ENCODE results near the gene PFKFB4. TPM values are rescaled to one million over a fixed set of nuclear protein-coding genes. Genes with fewer than 3 reads are reported as not detected.
"Not testable (repeated sequence)": the region's sequence is repeated elsewhere in the genome, so short reads cannot be mapped to it uniquely, and the experiment has no call there.

Gene PFKFB4
- total RNA-seq, 2 experiments from 2014 or later = 21.6 to 24.9 TPM

DNA sequence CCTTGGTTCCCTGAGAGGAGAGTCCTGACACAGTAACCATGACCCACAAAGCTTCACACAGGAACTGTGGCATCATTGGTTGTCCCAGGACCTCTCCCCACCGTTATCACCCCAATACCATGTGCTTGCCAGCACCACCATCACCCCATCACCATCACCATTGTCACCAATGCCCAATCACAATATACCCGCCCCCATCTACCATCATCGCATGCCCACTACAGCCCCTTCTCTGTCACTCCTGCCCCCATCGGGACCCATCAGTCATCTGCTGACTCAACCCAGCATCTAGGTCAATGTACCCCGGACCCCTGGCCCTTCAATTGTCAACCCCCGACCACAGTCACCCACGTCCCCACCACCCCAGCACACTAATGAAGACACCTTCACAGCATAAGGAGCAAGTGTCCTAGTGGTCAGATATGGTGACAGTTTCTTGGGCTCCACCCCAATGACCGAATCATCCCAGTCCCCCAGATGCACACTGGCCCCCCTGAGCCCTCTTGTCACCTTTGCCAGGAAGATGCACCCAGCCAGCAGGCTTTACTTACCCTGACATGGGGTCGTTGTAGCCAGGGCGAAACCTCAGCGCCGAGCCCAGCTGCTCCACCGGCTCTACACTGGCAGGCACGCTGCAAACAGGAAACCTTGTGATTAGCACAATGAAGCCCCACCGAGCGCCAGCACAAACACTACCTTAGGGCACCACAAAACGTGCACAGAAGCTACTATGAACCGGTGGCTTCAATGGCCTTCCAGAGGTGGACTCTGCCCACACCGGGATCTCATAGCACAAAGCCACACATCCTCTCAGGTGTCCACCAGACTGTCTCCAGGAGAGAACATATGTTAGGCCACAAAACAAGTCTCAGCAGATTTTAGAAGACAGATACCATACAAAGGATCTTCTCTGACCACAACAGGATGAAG, 77.7 kb downstream of the PFKFB4 start:
- Mint-ChIP-seq H3K4me1 (peaks cover 63% of the 10 kb centered on the region), H3K36me3 (ENCODE audit: low read depth) (peaks cover 33% of the 10 kb centered on the region), H3K4me3 (peak overlapping the region; percentile 89), H3K27me3 (no peaks in the 10 kb centered on the region), H3K9me3 (no peaks in the 10 kb centered on the region), H3K27ac (peak overlapping the region; percentile 99)
- POLR2A ChIA-PET = interaction anchor here (0.7 to 1.5 kb wide), 2 partner anchors 8 to 12 kb away, joined by 3 to 4 read pairs; no protein-coding TSS in a partner anchor
- DNase-seq = peak; percentile 78
- CTCF ChIA-PET = interaction anchor here (0.6 to 1.4 kb wide), 3 partner anchors 32 to 366 kb away, joined by 3 to 4 read pairs (median 3); partner anchors contain the start of gene ATRIP

DNA sequence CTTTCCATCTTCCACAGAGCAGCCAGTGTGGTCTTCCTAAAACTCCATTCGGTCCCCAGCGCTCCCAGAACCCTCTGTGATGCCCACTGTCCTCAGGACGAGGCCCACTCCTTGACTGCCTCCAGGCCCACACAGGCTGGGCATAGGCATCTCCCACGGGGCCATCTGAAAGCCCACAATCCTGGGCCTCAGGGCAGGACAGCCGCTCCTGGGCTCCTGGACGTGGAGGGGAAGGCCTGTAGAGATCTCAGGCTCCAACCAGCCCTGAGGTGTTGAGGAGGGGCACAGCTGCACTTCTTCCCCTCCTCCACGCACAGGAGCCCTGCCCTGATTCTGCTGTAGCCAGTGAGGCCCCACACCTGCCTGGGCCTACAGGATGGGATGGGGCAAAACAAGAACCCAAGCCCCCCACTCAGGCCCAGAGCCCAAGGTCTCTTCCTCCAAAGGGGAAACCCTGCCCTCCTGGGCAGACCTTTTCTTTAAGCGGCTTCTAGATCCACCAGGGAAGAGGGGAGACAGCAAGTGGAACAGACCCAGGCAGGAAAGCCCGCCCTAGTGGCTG, 78.6 kb downstream of the PFKFB4 start:
- CTCF ChIA-PET = interaction anchor here (1.0 kb wide), 1 partner anchor 45 kb away, joined by 5 read pairs; no protein-coding TSS in a partner anchor
- Mint-ChIP-seq H3K9me3 (no peaks in the 10 kb centered on the region), H3K27ac (peak overlapping the region; percentile 99), H3K36me3 (ENCODE audit: low read depth) (peaks cover 38% of the 10 kb centered on the region), H3K27me3 (no peaks in the 10 kb centered on the region), H3K4me1 (peaks cover 70% of the 10 kb centered on the region), H3K4me3 (peak overlapping the region; percentile 89)
- no peak for DNase-seq
- POLR2A ChIA-PET = no interaction called here

DNA sequence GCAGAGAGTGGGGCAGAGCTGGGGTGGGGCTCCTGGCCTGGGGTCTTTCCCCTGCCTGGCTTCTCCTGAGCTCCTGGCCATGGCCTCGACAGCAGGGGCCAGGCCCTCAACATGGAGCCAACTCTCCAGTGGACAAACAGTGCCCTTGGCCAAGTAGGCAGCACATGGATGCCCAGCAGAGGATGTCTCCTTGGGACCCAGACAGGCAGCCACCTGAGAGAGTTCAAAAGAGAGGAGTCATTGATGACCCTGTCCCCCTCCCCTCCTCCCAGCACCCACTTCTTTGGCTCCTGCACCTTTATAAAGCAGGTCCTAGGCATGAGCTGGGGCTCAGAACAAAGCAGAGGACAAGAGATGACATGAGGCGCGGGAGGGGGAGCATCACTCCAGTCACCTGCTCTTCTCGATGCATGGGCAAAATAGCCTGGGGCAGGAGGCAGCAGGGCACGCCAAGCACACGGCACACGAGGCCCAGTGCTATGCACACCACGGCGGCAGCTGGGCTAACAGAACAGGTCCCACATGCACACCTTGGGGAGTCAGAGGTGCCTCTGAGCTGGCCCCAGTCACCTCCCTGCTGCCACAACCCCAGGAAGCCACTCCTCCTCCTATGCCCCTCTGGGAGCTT, 80.1 kb downstream of the PFKFB4 start:
- H3K4me1 Mint-ChIP-seq = peaks cover 70% of the 10 kb centered on the region
- CTCF ChIA-PET = interaction anchor here (1.0 to 2.4 kb wide), 2 partner anchors 41 to 73 kb away, joined by 3 to 8 read pairs; no protein-coding TSS in a partner anchor
- POLR2A ChIA-PET = no interaction called here

DNA sequence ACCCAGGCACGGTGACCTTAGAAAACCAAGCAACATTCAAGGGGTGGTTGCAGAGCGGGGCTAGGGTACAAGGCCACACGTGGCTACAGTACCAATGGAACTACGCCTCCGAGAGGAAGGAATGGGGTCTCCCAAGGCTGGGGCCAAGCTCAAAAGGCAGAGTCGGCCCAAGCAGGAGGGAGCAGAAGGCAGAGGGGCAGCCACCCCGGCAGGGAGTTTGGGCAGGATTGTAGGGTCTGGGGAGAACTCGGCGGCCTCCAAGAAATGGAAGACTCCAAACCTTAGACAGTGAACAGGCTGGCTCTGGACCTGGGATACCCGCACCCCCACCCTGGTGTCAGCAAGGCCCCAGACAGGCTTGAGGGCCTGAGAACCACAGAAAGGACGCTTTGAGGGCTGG, 81.4 kb downstream of the PFKFB4 start:
- DNase-seq = no peak
- no peaks in the 10 kb centered on the region for H3K27me3 Mint-ChIP-seq
- ChIA-PET CTCF (interaction anchor here (2.4 to 3.3 kb wide), 2 partner anchors 13 to 39 kb away, joined by 8 to 17 read pairs; no protein-coding TSS in a partner anchor), POLR2A (no interaction called here)
- no peaks in the 10 kb centered on the region for H3K9me3 Mint-ChIP-seq
- no peak overlapping the region for H3K4me3 Mint-ChIP-seq
- peaks cover 39% of the 10 kb centered on the region for H3K36me3 Mint-ChIP-seq (ENCODE audit: low read depth)
- peak overlapping the region; percentile 66 for H3K27ac Mint-ChIP-seq
- peaks cover 73% of the 10 kb centered on the region for H3K4me1 Mint-ChIP-seq

More for the DNA sequence above, 80.1 kb downstream of the PFKFB4 start:
- no peaks in the 10 kb centered on the region for H3K9me3 Mint-ChIP-seq
- peaks cover 40% of the 10 kb centered on the region for H3K36me3 Mint-ChIP-seq (ENCODE audit: low read depth)
- no peak for DNase-seq
- H3K4me3 Mint-ChIP-seq = no peak overlapping the region
- H3K27ac Mint-ChIP-seq = peak overlapping the region; percentile 46
- H3K27me3 Mint-ChIP-seq = no peaks in the 10 kb centered on the region

DNA sequence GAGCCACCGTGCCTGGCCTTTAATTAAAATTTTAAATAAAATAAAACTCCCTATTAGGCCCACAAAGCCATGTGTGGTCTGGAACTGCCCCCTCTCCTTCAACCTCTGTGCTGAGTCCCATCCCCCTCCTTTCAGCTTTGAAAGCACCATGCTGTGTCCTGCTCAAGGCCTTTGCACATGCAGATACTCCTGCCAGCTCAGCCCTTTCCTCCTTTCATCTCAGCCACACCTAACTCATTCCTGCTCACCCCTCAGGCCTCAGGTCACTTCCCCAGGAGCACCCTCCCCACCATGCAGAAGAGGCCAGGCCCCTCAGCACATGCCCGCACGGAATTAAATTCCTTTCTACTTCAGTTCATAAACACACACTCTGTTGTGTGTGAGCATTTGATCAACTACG, 82.0 kb downstream of the PFKFB4 start:
- Mint-ChIP-seq H3K36me3 (ENCODE audit: low read depth) (peaks cover 41% of the 10 kb centered on the region), H3K4me1 (peaks cover 73% of the 10 kb centered on the region), H3K27ac (peak overlapping the region; percentile 66), H3K9me3 (no peaks in the 10 kb centered on the region), H3K4me3 (no peak overlapping the region), H3K27me3 (no peaks in the 10 kb centered on the region)
- DNase-seq = no peak
- POLR2A ChIA-PET = no interaction called here
- CTCF ChIA-PET = interaction anchor here (1.5 to 3.3 kb wide), 4 partner anchors 10 to 35 kb away, joined by 4 to 17 read pairs (median 5); no protein-coding TSS in a partner anchor

DNA sequence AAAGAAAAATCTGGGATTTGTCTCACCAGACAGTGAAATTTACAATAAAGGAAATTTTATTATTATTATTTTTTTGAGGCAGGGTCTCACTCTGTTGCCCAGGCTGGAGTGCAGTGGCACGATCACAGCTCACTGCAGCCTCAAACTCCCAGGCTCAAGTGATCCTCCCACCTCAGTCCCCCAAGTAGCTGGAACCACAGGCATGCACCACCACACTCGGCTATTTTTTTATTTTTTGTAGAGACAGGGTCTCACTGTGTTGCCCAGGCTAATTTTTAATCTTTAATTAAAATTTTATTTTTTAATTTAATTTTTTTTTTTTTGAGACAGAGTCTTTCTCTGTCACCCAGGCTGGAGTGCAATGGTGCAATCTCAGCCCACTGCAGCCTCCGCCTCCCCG, 82.6 kb downstream of the PFKFB4 start:
- H3K27me3 Mint-ChIP-seq, H3K4me3 Mint-ChIP-seq, H3K9me3 Mint-ChIP-seq, H3K27ac Mint-ChIP-seq, DNase-seq: not testable (repeated sequence)
- peaks cover 46% of the 10 kb centered on the region for H3K36me3 Mint-ChIP-seq (ENCODE audit: low read depth)
- H3K4me1 Mint-ChIP-seq = peaks cover 73% of the 10 kb centered on the region
- CTCF ChIA-PET = interaction anchor here (0.6 to 6.5 kb wide), 12 partner anchors 9 to 1001 kb away, joined by 3 to 34 read pairs (median 3); no protein-coding TSS in a partner anchor
- POLR2A ChIA-PET = interaction anchor here (1.2 kb wide), 1 partner anchor 162 kb away, joined by 6 read pairs; the partner anchor contains the start of gene SLC26A6

DNA sequence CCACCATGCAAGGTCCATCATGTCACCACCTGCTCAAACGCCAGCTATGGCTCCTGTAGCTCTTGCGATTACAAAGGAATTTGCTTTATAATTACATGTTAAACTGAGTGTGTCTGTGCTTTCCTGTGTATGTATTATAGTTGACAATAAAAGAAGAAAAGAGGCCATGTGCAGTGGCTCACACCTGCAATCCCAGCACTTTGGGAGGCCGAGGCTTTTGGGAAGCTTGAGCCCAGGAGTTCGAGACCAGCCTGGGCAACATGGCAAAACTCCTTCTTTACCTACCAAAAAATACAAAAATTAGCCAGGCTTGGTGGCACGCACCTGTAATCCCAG, 83.0 kb downstream of the PFKFB4 start:
- H3K27me3 Mint-ChIP-seq = no peaks in the 10 kb centered on the region
- H3K4me3 Mint-ChIP-seq = peak overlapping the region; percentile 84
- peak overlapping the region; percentile 98 for H3K27ac Mint-ChIP-seq
- no peak for DNase-seq
- ChIA-PET POLR2A (interaction anchor here (0.5 to 1.2 kb wide), 2 partner anchors 46 to 162 kb away, joined by 3 to 6 read pairs; partner anchors contain the start of gene SLC26A6), CTCF (interaction anchor here (0.6 to 6.5 kb wide), 19 partner anchors 8 to 1001 kb away, joined by 3 to 34 read pairs (median 3); partner anchors contain the start of genes CCDC51, PLXNB1 and TMA7)
- H3K4me1 Mint-ChIP-seq = peaks cover 73% of the 10 kb centered on the region
- H3K9me3 Mint-ChIP-seq = no peaks in the 10 kb centered on the region
- H3K36me3 Mint-ChIP-seq (ENCODE audit: low read depth) = peaks cover 46% of the 10 kb centered on the region

DNA sequence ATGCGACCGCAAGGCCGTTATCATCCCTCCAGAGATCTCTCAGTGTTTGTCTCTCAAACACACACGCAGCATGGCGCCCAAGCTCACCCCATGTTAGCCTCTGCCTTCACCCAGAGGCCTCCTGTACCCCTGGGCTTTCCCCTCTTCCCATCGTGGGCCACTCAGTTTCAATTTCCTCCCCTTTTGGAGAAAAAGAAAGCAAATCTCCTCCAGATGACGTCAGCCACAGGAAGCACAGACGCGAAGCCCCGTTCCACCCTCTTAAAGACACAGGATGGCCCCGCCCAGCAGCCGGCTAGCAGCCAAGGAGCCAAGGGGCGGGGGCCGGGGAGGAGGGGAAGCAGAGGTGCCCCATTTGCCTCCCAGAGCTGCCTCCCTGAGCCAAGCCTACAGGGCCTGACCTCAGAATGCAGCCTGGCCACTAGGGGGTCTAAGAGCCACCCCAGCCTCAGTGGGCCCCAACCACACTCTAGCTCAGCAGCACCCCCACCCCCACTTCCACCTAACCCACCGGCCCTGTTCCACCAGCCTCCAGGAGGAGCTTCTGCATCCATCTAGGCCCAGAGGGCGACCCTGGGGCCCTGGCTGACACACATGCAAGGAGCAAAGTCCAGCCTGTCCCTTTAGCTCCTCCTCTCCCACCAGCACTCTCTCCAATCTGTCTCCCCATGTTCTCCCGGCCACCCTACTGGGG, 83.5 kb downstream of the PFKFB4 start:
- ChIA-PET CTCF (interaction anchor here (0.6 to 6.5 kb wide), 21 partner anchors 8 to 1002 kb away, joined by 3 to 34 read pairs (median 3); partner anchors contain the start of genes CCDC51, PLXNB1 and TMA7), POLR2A (interaction anchor here (0.5 to 1.2 kb wide), 2 partner anchors 46 to 163 kb away, joined by 3 to 6 read pairs; partner anchors contain the start of gene SLC26A6)
- H3K36me3 Mint-ChIP-seq (ENCODE audit: low read depth) = peaks cover 46% of the 10 kb centered on the region
- peak overlapping the region; percentile 84 for H3K4me3 Mint-ChIP-seq
- DNase-seq = peak; percentile 98
- peaks cover 73% of the 10 kb centered on the region for H3K4me1 Mint-ChIP-seq
- peak overlapping the region; percentile 98 for H3K27ac Mint-ChIP-seq
- H3K27me3 Mint-ChIP-seq = no peaks in the 10 kb centered on the region
- no peaks in the 10 kb centered on the region for H3K9me3 Mint-ChIP-seq

DNA sequence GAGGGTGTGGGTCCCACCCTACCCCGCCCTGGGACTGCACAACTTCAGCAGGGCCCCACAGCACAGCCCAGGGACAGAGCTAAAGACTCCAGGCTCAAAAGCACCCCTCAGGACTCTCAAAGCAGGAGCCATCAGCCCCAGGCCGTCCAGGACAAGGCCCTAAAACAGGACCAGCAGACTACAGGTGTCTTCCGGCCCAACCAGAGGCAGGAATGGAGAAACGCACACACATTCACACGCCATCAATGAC, 84.0 kb downstream of the PFKFB4 start:
- Mint-ChIP-seq H3K4me1 (peaks cover 73% of the 10 kb centered on the region), H3K4me3 (peak overlapping the region; percentile 84), H3K9me3 (no peaks in the 10 kb centered on the region), H3K27ac (peak overlapping the region; percentile 98), H3K36me3 (ENCODE audit: low read depth) (peaks cover 46% of the 10 kb centered on the region), H3K27me3 (no peaks in the 10 kb centered on the region)
- no peak for DNase-seq
- CTCF ChIA-PET = interaction anchor here (0.9 to 6.5 kb wide), 13 partner anchors 8 to 81 kb away, joined by 3 to 34 read pairs (median 3); partner anchors contain the start of genes CCDC51, PLXNB1 and TMA7
- POLR2A ChIA-PET = no interaction called here

DNA sequence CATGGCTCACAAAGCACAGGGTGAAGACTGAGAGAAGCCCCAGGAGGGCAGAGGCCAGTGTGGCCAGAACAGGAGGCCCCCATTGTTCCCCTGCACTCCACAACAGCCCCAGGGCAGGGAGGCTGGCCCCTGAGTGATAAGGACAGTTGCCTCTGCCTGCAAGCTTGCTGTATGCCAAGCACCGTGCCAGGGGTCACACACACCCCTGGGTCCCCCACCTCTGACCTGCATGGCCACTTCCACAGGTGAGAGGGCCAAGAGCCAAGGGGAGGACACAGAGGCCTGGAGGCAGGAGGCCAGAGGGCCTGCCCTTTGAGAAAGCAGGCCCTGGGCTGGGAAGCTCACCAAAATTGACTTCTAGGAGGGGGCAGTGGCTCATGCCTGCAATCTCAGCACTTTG, 86.3 kb downstream of the PFKFB4 start:
- Mint-ChIP-seq H3K9me3 (no peaks in the 10 kb centered on the region), H3K4me1 (peaks cover 64% of the 10 kb centered on the region), H3K36me3 (ENCODE audit: low read depth) (peaks cover 60% of the 10 kb centered on the region), H3K27me3 (no peaks in the 10 kb centered on the region), H3K4me3 (peak overlapping the region; percentile 35), H3K27ac (peak overlapping the region; percentile 98)
- POLR2A ChIA-PET = interaction anchor here (0.6 to 0.8 kb wide), 2 partner anchors 9 to 35 kb away, joined by 4 read pairs; no protein-coding TSS in a partner anchor
- CTCF ChIA-PET = interaction anchor here (0.9 to 6.5 kb wide), 3 partner anchors 24 to 37 kb away, joined by 3 to 34 read pairs (median 3); partner anchors contain the start of gene ATRIP
- DNase-seq = no peak

DNA sequence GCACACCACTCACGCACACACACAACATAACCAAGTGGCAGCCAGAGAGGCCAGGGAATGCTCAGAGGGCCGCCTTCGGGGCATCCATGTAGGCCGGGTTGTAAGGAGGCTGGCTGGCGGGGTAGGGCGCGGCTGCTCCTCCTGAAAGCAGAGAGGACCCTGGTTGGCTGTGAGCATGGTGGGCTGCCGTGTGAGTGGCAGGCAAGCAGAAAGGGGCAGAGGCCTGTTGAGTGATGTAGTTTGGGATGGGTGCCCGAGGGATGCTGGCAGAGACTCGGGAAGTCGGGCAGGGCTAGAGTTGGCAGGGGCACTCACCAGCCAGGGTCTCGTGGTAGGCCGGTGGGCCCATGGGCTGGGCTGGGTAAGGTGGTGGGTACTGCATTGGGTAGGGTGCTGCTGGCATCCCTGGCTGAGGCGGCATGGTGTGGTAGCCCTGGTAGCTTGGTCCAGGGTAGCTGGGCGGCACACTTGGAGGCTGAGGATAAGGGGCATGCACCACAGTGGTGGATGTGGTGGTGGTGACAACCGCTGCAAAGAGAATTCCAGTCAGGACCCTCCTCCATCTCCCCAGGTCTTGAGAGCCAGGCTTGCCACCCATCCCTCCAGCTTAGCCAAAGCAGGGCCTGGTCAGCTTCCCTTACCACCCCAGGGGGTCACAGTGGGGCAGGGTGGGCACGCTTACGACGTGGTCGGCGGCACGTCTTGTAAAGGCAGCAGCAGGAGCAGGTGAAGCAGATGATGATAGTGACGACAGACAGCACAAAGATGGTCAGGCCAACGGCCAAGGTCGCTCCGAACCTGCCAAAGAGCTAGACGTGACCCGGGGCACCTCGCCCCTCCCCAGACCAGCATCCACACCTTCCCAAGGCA, 87.3 kb downstream of the PFKFB4 start:
- no peak for DNase-seq
- peaks cover 55% of the 10 kb centered on the region for H3K36me3 Mint-ChIP-seq (ENCODE audit: low read depth)
- CTCF ChIA-PET = interaction anchor here (0.7 to 6.5 kb wide), 4 partner anchors 23 to 38 kb away, joined by 3 to 34 read pairs (median 3); partner anchors contain the start of gene ATRIP
- peak overlapping the region; percentile 98 for H3K27ac Mint-ChIP-seq
- H3K27me3 Mint-ChIP-seq = no peaks in the 10 kb centered on the region
- peaks cover 59% of the 10 kb centered on the region for H3K4me1 Mint-ChIP-seq
- POLR2A ChIA-PET = interaction anchor here (0.5 kb wide), 1 partner anchor 23 kb away, joined by 3 read pairs; the partner anchor contains the start of gene ATRIP
- peak overlapping the region; percentile 87 for H3K4me3 Mint-ChIP-seq
- no peaks in the 10 kb centered on the region for H3K9me3 Mint-ChIP-seq
